Thyroid gland (tissue), 4 donors: ENCODE data around the gene TMEM273.

Experiments used
- CTCF ChIP-seq, 6 experiments: fragments of 200-600 bp in 3 of 6; fragments of 450-650 bp in 3 of 6; sonication (generic) in 3 of 6; IDR thresholded peaks; one replicate each; pipeline ENCODE4 v1.5.1; 2016 to 2019; ENCODE audit warnings: antibody characterized with exemption in 6 of 6, mild to moderate bottlenecking in 2 of 6, inconsistent platforms in 1 of 6, moderate library complexity in 1 of 6
- POLR2A ChIP-seq, 2 donors: fragments of 450-650 bp; IDR thresholded peaks; one replicate each; pipeline ENCODE4 v1.6.1; 2017; ENCODE audit warnings: antibody characterized with exemption in 2 of 2, mild to moderate bottlenecking in 2 of 2, moderate library complexity in 1 of 2

GRCh38 chr10:49231086-49231820 lies 43.1 kb upstream of the TMEM273 start:
- TF ChIP-seq CTCF (IDR thresholded peaks at IDR 0.05) (no peak), POLR2A (IDR thresholded peaks at IDR 0.05) (no peak)
